ENCODE measurements around the gene GNB2. TPM values are rescaled to one million over a fixed set of nuclear protein-coding genes. Genes with fewer than 3 reads are reported as not detected.
A peak's percentile ranks its signal among the peaks of the same experiment; 100 is the strongest.
"Not testable (repeated sequence)": the region's sequence is repeated elsewhere in the genome, so short reads cannot be mapped to it uniquely, and the experiment has no call there.

GNB2 gene
- total and polyA plus RNA-seq, 2 donors from 2014 or later = 234 to 265 TPM

- H3K4me1 ChIP-seq (ENCODE audit: control insufficient read depth in 2 of 3, insufficient read depth in 2 of 3, low read depth in 1 of 3, low read length in 3 of 3) = no peaks in the 10 kb centered on the region
- no peaks in the 10 kb centered on the region for H3K27me3 ChIP-seq (ENCODE audit: control insufficient read depth, insufficient read depth, low read length)
- intact Hi-C loops (cut with DNase I) = no loop called here
- no peak for TF ChIP-seq CTCF (IDR thresholded peaks at IDR 0.05; ENCODE audit: borderline replicate concordance, extremely low read depth, insufficient read depth)
- H3K4me3 ChIP-seq (ENCODE audit: low read length in 3 of 3) = no peak overlapping the region
- no peak overlapping the region for H3K9ac ChIP-seq (ENCODE audit: low read length in 3 of 3)
- H3K27ac ChIP-seq (ENCODE audit: low read depth in 2 of 2, low read length in 2 of 2) = no peak overlapping the region
- no peaks in the 10 kb centered on the region for H3K36me3 ChIP-seq (ENCODE audit: control insufficient read depth in 2 of 3, insufficient read depth in 3 of 3, low read length in 3 of 3)
- FAIRE-seq (no peak), DNase-seq (no peak)
- no peaks in the 10 kb centered on the region for H3K9me3 ChIP-seq (ENCODE audit: control insufficient read depth in 2 of 3, insufficient read depth in 1 of 3, low read length in 3 of 3)
Measured at GRCh38 chr7:100699018-100699417, 25.5 kb downstream of the GNB2 start.

DNA sequence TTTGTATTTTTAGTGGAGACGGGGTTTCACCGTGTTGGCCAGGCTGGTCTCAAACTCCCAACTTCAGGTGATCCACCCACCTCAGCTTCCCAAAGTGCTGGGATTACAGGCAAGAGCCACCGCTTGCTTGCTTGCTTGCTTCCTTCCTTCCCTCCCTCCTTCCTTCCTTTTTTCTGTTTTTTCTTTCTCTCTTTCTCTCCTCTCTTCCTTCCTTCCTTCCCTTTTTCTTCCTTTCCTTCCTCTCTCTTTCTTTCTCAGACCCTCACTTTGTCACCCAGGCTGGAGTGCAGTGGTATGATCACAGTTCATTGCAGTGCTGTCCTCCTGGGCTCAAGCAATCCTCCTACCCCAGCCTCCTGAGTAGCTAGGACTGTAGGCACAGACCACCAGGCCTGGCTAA is 27.5 kb downstream of the GNB2 start:
- H3K27ac ChIP-seq (ENCODE audit: low read depth in 2 of 2, low read length in 2 of 2); FAIRE-seq; DNase-seq; H3K9me3 ChIP-seq (ENCODE audit: control insufficient read depth in 2 of 3, insufficient read depth in 1 of 3, low read length in 3 of 3); H3K27me3 ChIP-seq (ENCODE audit: control insufficient read depth, insufficient read depth, low read length); H3K4me3 ChIP-seq (ENCODE audit: low read length in 3 of 3); H3K9ac ChIP-seq (ENCODE audit: low read length in 3 of 3); H3K4me1 ChIP-seq (ENCODE audit: control insufficient read depth in 2 of 3, insufficient read depth in 2 of 3, low read depth in 1 of 3, low read length in 3 of 3); H3K36me3 ChIP-seq (ENCODE audit: control insufficient read depth in 2 of 3, insufficient read depth in 3 of 3, low read length in 3 of 3); intact Hi-C loops (cut with DNase I): not testable (repeated sequence)

DNA sequence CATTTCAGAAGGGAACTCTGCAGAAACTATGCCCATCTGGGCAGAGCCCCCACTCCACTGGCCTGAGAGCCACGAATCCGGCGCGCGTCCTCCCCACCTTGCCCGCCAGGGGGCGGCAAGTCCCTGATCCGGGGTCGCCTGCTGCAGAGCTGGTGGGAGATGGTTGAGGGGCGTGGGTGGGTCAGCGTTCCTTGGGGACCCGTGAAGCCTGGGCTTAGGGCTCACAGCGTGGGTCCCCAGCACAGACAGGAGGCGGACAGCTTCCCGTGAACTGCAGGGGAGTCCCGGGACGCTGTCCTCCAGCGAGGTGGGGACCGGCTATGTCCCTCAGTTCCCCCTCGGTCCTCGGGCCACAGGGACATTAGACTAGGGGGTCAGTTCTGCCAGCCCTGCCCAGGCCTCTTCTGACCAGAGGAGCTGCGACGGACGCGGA is 31.8 kb downstream of the GNB2 start:
- intact Hi-C loops (cut with DNase I) = no loop called here
- Histone ChIP-seq H3K4me1 (ENCODE audit: control insufficient read depth in 2 of 3, insufficient read depth in 2 of 3, low read depth in 1 of 3, low read length in 3 of 3) (peaks cover 0 to 12% (median 0%) of the 10 kb centered on the region in 3 donors), H3K27ac (ENCODE audit: low read depth in 2 of 2, low read length in 2 of 2) (peak overlapping the region; percentile 90), H3K4me3 (ENCODE audit: low read length in 3 of 3) (peak overlapping the region; percentile 84 to 89 (median 89)), H3K9ac (ENCODE audit: low read length in 3 of 3) (peak overlapping the region; percentile 13 to 88 (median 50)), H3K36me3 (ENCODE audit: control insufficient read depth in 2 of 3, insufficient read depth in 3 of 3, low read length in 3 of 3) (peaks cover 0 to 2% (median 0%) of the 10 kb centered on the region in 3 donors), H3K9me3 (ENCODE audit: control insufficient read depth in 2 of 3, insufficient read depth in 1 of 3, low read length in 3 of 3) (no peaks in the 10 kb centered on the region), H3K27me3 (ENCODE audit: control insufficient read depth, insufficient read depth, low read length) (no peaks in the 10 kb centered on the region)
- peak; percentile 70 for TF ChIP-seq CTCF (IDR thresholded peaks at IDR 0.05; ENCODE audit: borderline replicate concordance, extremely low read depth, insufficient read depth)
- DNase-seq = peak; percentile 88 to 93 (median 90)
- FAIRE-seq = no peak

DNA sequence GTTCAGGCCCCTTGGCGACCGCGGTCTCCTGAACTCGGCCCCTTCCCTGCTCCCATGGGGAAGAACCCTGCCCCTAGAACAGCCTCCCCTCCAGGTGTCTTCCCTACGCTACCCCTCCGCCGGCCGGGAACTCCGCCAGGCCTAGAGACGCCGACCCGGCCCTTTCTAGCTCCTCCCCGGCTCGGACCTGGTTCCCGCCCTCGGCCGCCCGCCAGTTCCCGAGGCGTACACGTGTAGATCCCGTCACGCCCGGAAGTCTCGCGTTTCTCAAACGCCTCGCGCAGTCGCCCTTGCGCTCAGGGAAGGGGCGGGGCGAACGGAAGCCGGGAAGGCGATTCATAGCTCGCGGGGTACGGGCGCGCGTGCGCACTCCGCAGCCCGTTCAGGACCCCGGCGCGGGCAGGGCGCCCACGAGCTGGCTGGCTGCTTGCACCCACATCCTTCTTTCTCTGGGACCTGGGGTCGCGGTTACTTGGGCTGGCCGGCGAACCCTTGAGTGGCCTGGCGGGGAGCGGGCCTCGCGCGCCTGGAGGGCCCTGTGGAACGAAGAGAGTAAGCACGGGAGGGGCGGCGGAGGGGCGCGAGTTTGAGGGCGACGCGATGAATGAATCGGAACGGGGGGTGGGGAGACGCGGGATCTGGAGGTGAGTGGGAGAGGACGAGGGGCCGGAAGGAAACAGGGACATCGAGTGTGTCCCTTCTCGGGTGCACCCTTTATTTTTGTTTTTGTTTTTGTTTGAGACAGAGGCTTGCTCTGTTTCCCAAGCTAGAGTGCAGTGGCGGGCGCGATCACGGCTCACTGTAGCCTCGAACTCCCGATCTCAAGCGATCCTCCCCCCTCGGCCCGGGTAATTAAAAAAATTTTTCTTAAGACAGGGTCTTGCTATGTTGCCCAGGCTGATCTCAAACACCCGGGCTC is 32.5 kb downstream of the GNB2 start, which contains the start of gene POP7:
Gene POP7 (plus strand): TSS at position 369 of the 919 bp plus-strand sequence. CDS start 710 bp downstream, outside the sequence.
- peak within 1 kb of the TSS; percentile 90 for H3K27ac ChIP-seq (ENCODE audit: low read depth in 2 of 2, low read length in 2 of 2)
- peak within 1 kb of the TSS; percentile 84 to 89 (median 89) for H3K4me3 ChIP-seq (ENCODE audit: low read length in 3 of 3)
- FAIRE-seq = peak; percentile 62
- no peak for TF ChIP-seq CTCF (IDR thresholded peaks at IDR 0.05; ENCODE audit: borderline replicate concordance, extremely low read depth, insufficient read depth)
- peak; percentile 99 for DNase-seq
- H3K36me3 ChIP-seq (ENCODE audit: control insufficient read depth in 2 of 3, insufficient read depth in 3 of 3, low read length in 3 of 3) = peaks cover 0 to 2% (median 0%) of the 10 kb centered on the region in 3 donors
- intact Hi-C loops (cut with DNase I) = no loop called here
- peaks cover 0 to 12% (median 0%) of the 10 kb centered on the region in 3 donors for H3K4me1 ChIP-seq (ENCODE audit: control insufficient read depth in 2 of 3, insufficient read depth in 2 of 3, low read depth in 1 of 3, low read length in 3 of 3)
- no peaks in the 10 kb centered on the region for H3K9me3 ChIP-seq (ENCODE audit: control insufficient read depth in 2 of 3, insufficient read depth in 1 of 3, low read length in 3 of 3)
- no peaks in the 10 kb centered on the region for H3K27me3 ChIP-seq (ENCODE audit: control insufficient read depth, insufficient read depth, low read length)
- H3K9ac ChIP-seq (ENCODE audit: low read length in 3 of 3) = peak within 1 kb of the TSS; percentile 65 to 88 (median 71)

All from kidney (tissue), 14 donors.